Tibial nerve (tissue), 4 donors: ENCODE results near the gene NEURL3.

ENCODE experiments used
- EP300 ChIP-seq, 2 donors: sonication (generic); formaldehyde crosslinking; IDR thresholded peaks; one replicate each; pipeline ENCODE4 v1.6.1; 2017; ENCODE audit warnings: antibody characterized with exemption in 2 of 2, mild to moderate bottlenecking in 1 of 2
- POLR2A ChIP-seq, 2 donors: fragments of 450-650 bp; IDR thresholded peaks; one replicate each; pipeline ENCODE4 v1.6.1; 2017; ENCODE audit warnings: antibody characterized with exemption in 2 of 2, mild to moderate bottlenecking in 2 of 2, moderate library complexity in 2 of 2
- TF ChIP-seq, protein P1 (sequence below), 5 experiments: fragments of 200-600 bp in 3 of 5; fragments of 450-650 bp in 2 of 5; sonication (generic) in 3 of 5; IDR thresholded peaks; one replicate each; pipeline ENCODE4 v1.5.1; 2016 to 2019; ENCODE audit warnings: antibody characterized with exemption in 5 of 5, mild to moderate bottlenecking in 3 of 5, moderate library complexity in 2 of 5

- TF ChIP-seq, protein P1, sequence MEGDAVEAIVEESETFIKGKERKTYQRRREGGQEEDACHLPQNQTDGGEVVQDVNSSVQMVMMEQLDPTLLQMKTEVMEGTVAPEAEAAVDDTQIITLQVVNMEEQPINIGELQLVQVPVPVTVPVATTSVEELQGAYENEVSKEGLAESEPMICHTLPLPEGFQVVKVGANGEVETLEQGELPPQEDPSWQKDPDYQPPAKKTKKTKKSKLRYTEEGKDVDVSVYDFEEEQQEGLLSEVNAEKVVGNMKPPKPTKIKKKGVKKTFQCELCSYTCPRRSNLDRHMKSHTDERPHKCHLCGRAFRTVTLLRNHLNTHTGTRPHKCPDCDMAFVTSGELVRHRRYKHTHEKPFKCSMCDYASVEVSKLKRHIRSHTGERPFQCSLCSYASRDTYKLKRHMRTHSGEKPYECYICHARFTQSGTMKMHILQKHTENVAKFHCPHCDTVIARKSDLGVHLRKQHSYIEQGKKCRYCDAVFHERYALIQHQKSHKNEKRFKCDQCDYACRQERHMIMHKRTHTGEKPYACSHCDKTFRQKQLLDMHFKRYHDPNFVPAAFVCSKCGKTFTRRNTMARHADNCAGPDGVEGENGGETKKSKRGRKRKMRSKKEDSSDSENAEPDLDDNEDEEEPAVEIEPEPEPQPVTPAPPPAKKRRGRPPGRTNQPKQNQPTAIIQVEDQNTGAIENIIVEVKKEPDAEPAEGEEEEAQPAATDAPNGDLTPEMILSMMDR (IDR thresholded peaks at IDR 0.05) = no peak
- no peak for TF ChIP-seq EP300 (IDR thresholded peaks at IDR 0.05)
- no peak for TF ChIP-seq POLR2A (IDR thresholded peaks at IDR 0.05)
Measured at GRCh38 chr2:96510931-96511595, 5.9 kb upstream of the NEURL3 start.
